DMS153 treated with DMSO at 0.1 percent for 48 hours (cell line): ENCODE measurements around the gene ANKS1B.
"Not testable (repeated sequence)": the region's sequence is repeated elsewhere in the genome, so short reads cannot be mapped to it uniquely, and the experiment has no call there.

Source experiments
- DNase-seq: peaks from one replicate; lab custom pipeline; 2025; ENCODE audit not compliant: unreplicated experiment; lab: John Stamatoyannopoulos, UW

Gene ANKS1B

DNA sequence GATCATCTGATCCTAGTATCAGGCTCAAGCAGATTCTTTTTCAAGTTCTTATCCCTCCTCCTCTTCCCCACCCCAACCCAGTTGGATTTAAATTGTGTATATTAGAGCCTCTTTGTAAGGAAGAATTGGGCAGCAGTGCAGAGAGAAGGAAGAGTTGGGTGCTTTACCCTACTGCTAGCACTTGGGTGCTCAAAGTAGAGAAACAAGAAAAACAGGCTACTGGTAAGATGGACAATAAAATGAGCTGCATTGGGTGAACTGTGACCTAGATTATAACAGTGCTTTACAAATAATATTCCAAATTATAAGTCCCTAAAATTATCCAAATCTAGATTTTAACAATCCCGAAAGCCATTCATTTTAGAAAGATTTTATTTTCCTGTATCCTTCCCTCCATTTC is 700.6 kb downstream of the ANKS1B start:
- DNase-seq = no peak

DNA sequence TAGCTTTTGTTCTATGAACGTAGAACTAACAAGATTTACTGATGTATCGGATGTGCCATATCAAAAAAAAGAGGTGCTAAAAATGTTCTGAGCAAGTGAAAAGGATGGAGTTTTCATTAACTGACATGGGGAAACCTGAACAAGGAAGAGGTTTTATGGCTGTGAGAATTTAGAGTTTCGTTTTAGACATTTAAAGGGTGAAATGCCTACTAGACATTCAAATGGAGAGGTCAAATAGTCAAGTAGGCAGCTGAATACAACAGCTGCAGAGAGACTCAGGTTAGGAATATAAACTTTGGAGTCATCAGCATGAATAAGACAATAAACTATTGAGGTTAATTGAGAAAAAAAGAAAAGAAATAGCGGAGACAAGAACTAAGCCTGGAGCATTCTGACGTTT is 702.1 kb downstream of the ANKS1B start:
- DNase-seq = no peak

DNA sequence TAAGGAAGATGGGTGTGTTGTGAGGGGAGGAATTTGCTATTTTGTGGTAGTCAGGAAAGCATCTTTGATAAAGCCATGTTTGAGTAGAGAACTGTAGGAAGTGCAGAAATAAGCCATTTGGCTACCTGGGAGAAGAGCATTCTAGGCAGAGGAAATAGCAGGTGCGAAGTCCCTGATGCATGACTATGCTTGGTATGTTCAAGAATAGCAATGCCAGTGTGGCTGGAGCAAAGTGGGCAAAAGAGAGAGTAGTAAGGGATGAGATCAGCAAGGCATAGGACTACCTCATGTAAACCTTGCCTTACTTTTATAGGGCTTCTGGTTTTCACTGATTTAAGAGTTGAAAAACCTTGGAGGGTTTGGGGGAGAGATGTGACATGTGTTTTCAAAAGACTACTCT is 702.6 kb downstream of the ANKS1B start:
- DNase-seq = no peak

DNA sequence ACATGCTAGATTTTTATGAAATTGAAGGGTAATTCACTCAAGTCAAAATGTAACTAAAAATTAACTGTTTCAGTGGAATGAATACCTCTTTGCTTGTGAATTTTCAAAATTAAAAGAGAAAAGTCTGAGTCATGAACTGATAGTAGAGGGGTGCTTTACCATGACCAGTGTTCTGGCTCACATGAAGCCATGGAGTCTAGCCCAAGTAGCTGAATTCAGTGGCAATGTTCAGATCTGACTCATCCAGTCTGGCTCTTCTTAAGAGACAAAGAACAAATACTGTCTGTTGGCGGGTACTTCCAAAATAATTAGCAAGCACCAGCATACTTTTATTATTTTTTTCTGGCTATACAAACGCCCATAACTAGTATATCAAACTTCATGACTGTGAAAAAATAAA is 703.5 kb downstream of the ANKS1B start:
- no peak for DNase-seq

DNA sequence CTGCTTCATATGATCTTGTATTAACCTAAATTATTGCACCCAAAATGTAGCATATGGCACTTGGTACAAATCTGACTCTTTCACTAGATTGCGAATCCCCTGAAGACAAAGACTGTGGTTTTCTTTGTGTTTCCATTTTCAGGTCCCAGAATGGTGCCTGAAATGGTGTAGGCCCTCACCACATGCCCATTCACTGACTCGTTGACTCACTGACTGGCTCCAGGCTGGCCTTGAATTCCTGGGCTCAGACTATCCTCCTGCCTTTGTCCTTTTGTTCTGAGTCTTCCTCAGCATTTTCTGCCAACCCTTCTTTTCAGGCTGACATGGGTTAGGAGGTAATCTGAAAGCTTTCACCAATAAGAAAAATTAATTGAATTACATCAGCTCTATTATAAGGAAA is 705.8 kb downstream of the ANKS1B start:
- DNase-seq = no peak

DNA sequence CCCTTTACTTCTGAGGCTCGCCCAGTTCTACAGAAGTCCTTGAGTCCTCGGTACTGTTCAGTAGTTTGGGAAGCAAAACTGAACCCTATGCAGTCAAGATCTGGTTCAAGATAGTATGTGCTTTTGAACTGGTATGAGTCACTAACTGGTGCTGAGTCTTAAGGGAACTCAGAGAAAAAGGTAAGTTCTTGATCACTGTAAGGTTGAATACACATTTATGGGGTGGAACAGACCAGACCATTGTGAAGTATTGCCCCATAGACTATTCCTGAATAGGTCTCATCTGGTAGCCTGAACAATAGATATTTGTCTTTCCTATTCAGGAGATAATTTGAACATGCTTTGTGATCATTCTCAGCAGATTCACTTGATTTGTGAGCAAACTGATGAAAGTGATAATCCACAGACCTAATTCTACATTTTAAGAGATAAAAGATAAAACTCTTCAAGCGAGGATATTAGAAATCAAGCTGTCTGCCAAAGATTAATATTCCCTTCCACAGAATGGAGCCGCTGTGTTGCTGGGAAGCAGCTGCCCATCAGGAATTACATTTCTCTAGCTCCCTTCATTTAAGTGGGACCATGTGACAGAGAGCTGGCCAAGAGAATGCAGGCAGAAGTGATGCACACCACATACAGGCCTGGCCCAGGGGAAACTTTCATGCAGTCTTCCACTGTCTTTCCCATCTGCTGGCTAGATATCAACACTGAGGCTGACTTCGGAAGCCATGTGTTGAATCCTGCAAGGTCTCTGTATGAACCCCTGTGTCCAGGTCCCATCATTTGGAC is 707.0 kb downstream of the ANKS1B start:
- DNase-seq = no peak

DNA sequence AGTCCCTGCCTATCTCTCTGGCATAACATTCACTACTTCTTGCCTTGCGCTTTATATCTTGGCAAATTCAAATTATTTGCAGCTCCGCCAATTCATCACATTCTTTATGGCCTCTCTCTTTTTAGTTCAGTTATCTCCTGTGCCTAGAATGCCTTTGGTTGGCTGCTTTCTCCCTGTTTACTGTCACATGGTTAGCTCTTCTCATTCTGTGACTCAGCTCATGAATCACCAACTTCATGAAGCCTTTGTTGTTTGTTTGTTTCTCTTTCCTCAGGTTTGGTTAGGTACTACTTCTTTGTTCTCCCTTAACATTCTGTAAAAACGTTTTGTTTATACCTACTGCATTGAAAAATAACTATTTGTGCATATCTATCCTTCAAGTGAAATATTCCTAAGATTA is 713.7 kb downstream of the ANKS1B start:
- no peak for DNase-seq

DNA sequence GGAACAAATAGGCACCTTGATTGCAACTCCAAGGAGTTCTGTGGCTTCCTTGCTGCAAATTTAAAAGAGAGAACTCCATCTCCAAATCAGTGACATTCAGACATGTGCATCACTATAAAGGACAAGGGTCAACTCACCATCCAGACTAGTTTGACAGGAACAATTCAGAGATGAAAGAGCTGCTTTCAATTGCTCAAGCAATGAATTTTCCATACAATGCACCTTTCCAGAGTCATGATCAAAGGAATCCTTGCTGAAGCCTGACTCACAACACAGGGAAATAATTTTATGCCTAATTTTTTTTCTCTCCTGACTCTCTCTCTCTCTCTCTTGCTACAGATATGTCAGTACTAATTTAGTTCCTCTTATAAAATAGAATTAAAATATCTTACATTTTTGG is 717.7 kb downstream of the ANKS1B start:
- no peak for DNase-seq

DNA sequence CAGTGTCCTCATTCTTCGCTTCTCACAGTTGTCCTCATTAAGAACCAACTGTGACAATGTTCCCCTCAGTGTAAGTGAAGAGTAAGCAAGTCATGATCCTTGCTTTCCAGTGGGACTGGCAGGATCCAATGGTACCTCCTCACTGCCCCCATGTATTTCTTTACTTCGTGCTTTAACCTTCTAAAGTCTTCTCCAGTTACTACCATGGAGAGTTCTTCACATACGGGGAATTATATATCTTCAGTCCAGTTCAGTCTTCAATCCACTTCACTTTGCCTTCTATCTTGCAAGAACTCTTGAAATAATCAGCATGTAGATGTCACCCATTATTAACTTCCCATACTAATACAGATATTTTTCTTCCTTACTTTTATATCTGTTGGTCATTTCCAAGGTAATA is 719.1 kb downstream of the ANKS1B start:
- DNase-seq = no peak

DNA sequence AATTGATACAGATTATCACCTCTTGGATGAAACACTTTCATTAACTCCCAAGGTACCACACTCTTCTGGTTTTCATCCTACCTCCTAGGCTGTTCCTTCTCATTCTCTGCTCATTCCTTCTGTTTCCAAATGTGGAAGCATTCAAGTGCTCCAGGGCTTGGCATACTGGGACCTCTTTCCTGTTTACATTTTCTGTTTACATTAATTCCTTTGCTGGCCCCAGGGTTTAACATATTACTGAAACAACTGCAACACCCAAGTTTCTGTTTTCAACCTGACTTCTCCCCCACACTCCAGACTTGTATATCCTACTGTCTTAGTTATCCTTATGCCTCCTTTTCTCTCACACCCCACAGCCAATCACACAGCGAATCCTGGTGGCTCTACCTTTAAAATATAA is 723.5 kb downstream of the ANKS1B start:
- DNase-seq = no peak

DNA sequence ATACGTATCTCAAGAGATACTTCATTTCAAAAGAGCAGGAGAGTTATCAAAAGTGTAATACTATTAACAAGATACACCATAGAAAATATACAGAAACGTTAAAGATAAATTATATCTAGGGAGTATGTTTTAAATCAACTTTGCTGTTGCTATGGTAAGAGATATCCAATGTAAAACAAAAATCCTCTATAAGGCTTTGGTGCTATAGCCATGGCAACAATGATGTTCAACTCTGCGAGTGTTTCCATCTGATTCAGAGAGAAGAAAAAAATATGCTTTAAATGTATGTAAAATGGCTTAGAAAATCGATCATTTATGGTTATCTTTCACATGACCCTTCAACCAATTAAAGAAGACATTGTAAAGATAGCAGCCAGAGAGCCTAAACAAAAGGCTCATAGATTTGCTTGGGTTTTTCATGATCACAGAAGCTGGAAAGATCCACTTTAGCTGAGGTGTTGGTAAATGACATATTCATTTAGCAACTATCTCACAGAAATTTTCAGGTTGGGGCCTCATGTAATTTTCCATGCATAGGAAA is 724.2 kb downstream of the ANKS1B start:
- no peak for DNase-seq

DNA sequence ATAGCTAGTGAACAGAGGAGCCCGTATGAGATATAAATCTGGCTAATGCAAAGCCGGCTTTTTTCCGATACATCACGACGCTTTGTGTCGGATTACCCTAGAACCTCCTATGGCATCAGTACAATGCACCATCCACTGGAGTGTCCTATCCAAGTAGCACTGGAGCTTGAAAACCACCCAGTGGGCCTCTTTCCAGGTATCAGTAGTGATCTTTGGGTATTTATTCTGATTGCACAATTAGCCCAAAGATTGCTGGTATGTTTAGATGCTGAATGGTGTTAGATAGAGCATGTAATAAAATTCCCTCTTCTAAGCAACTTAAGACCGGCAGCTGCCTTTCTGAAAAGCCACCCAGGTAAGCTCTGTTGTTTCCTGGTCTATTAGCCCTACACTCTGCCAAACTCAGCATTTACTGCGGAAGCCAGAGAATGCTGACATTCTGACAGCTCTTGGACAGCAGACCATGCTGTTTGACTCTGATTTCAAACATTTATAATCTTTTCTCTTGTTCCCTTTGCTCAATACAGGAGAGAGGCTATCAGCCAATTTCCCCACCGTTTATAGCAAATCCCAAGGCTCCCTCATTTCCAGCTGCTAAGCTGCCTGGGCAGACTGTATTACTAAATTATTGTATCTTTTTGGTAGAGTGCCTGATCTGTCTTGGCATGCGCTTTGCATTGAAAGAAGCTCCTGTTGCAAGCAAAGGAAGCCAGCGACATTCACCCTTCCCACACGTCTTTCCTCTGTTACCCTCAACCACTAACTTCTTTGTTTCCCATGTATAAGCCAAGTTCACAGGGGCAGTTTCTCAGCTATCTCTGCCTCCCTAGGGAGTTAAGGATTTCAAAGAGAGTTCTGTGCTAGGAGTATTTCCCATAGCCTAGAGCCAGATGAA is 725.4 kb downstream of the ANKS1B start:
- no peak for DNase-seq

DNA sequence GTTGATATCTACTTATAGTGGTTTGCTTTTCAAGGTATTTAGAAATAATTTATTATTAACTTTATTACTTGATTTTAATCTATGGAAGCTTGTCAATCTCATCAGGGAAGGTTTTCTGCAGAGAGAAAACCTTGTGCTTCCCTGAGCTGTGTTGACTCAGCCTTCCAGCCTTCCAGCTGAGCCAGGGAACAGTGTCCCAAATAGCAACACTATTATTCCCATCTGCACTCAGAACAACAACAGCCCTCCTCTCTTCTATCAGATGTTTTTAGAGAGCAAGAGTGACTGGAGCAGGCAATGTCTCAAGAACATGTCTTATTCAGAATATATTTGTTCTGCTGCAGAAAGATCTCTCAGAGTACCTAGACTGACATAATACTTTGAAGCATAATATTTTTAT is 727.1 kb downstream of the ANKS1B start:
- no peak for DNase-seq

DNA sequence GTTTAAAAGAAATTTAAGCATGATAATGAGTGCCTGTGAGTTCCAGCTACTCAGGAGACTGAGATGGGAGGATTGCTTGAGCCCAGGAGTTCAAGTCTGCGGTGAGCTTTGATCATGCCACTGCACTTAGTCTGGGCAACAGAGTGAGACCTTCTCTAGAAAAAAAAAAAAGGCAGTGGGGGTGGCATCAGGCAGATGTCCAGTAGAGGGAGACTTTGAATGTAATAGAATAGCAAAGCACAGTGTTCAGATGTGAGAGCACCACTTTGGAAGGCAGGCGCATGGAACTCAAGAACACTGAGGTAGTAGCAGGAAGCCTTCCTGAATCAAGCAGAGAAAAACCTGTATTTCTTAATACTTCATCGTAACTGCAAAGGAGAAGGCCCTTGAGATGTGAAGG is 731.7 kb downstream of the ANKS1B start:
- DNase-seq = no peak

DNA sequence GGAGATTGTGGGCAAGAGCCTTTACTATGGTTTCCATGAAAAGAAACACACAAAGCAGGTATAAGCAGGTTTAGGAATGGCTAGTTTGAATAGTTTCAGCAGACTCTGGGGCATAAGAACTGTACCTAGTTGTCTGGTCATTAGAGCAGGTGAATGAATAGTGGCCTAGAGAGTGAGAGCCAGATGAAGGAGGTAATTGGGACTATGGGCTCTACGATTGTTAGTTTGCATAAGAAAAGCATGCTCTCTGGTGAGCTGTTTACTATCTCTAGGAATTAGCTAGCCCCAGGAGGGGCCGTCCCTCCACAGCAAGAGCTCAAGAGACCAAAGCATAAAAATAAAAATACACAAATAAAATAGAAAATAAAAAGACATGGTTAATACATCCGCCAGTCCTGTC is 734.6 kb downstream of the ANKS1B start:
- DNase-seq = no peak

DNA sequence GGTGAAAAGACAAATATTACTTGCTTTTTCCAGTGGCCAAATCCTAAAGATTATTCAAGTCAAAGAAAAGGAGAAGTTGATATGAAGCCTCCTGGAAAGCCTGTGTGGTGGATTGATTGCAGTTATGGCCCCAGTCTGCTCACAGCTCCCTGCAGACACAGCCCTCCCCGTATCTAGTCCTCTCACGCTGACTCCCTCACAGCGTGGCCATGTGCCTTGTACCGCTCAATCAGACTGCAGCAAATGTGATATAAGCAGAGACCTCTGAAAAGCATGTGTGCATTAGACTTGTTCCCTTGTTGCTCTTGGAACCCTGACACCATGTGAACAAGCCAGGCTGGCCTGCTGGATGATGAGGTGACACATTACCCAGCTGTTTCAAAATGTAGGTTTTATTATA is 735.2 kb downstream of the ANKS1B start:
- no peak for DNase-seq

DNA sequence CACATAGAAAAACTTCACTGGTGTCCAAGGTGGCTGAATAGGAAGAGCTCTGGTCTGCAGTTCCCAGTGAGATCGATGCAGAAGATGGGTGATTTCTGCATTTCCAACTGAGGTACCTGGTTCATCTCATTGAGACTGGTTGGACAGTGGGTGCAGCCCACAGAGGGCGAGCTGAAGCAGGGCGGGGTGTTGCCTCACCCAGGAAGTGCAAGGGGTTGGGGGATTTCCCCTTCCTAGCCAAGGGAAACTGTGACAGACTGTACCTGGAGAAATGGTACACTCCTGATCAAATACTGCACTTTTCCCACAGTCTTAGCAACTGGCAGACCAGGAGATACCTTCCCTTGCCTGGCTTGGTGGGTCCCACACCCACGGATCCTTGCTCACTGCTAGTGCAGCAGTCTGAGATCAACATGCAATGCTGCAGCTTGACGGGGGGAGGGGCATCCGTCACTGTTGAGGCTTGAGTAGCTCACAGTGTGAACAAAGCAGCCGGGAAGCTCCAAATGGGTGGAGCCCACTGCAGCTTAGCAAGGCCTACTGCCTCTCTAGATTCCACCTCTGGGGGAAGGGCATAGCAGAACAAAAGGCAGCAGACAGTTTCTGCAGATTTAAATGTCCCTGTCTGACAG is 746.7 kb downstream of the ANKS1B start:
- DNase-seq = not testable (repeated sequence)

DNA sequence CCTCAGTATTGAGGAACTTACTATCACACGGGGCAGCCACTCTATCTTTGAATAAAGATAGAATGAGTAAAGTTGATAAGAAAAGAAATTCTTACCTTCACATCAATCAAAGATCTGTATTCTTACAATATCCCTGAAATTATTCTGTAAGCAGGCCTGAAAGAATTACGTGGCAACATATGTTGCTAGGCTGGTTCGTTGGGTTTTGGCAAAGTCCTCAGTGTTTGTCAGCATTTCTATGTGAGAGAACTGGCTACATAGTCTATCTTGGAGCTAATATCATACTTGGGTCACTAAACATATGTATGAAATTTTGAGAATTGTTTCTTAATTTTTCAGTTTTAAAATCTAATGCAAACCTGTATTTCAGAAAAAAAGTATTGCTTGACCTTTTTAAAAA is 749.4 kb downstream of the ANKS1B start:
- DNase-seq = no peak

DNA sequence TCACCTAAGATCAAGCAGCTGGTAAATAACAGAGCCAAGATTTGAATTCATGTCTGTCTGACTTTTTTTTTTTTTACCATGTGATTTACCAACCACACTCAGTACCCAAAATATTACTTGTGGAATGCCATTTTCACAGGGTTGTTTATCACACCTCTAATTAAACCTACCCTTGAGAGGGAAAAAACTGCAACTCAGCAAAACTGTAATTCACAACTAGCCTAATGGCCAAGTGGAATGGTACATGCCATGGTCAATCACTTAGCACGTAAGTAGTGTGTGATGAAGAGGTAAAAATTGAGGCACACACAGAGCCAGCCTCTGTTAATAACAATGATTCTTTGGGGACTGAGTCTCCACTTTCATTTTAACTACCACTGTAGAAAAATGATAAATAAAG is 750.0 kb downstream of the ANKS1B start:
- no peak for DNase-seq

DNA sequence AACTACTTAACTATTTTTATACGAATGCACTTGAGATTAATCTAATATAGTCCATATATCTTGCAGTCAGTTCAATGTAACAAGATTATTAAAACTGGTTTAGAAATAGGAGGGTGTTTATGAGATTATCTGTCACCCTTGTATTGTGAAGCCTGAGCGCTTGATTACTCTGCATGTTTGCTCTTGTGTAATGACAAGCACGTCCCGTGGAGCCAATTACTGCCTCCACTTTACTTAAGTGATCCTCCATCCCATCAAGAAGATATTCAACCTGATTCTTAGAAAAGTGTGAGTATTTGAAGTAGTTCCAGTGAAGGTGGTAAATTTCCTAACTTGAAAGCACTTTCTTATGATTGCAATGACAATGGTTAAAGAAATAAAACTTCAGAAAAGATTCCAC is 752.4 kb downstream of the ANKS1B start:
- no peak for DNase-seq

DNA sequence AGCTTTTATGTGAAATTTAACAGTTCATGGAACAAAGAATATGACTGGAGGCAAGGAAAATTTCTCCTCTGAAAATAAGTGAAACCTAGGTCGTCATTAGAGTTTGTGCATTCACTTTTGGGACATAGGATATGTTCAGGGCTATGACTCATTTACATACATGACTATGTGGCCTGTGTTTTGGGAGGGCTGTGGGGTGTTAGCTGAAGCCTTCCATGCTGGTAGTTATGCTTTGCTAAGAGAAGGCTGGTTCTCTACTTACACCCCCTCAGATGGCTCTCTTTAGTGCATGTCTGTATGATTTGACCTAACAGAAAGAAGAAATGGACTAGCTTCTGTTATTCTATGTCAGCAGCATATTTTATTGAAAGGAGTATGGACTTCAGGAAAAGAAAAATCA is 753.7 kb downstream of the ANKS1B start:
- DNase-seq = no peak

DNA sequence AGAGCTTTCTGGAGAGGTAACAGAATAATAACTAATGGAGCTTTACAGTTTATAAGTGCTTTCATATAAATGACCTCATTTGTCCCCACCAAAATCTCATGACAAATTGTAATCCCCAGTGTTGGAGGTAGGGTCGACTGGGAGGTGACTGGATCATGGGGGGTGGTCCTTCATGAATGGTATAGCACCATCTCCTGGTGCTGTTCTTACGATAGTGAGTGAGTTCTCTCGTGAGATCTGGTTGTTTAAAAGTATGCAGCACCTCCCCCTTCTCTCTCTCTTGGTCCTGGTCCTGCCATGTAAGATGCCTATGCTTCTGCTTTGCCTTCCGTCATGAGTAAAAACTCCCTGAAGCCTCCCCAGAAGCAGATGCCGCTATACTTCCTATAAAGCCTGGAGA is 760.5 kb downstream of the ANKS1B start:
- no peak for DNase-seq
